Activated CD8-positive, alpha-beta T cell treated with anti-CD3 and anti-CD28 coated beads, Interleukin-2, amount 10 ng/mL, durations not matched to agents 7 days and 5 days (primary cell): Measurements from ENCODE around the gene KCNJ12. TPM values are rescaled to one million over a fixed set of nuclear protein-coding genes. Genes with fewer than 3 reads are reported as not detected.

ENCODE experiments used
- ATAC-seq: fragments of 150-1000 bp; cut with Tn5 transposase; one replicate; pipeline ENCODE4 v1.10.0; 2021; ENCODE audit warnings: moderate library complexity
- CTCF ChIA-PET: fragments of 350-600 bp; sonication (Branson Sonifier 250); formaldehyde crosslinking; loops from one replicate; lab custom pipeline; 2021; ENCODE audit warnings: antibody characterized with exemption; lab: Charles Lee
- POLR2A ChIA-PET: fragments of 350-600 bp; sonication (Branson Sonifier 250); formaldehyde crosslinking; loops from one replicate; lab custom pipeline; 2021; ENCODE audit warnings: antibody characterized with exemption; lab: Charles Lee
- DNase-seq: peaks from one replicate; pipeline ENCODE4 v3.0.0-alpha.2; 2020
- H3K27ac Mint-ChIP-seq: one replicate; pipeline ENCODE4 v1.8.0; 2021; ENCODE audit warnings: mild to moderate bottlenecking, mixed read lengths
- H3K27me3 Mint-ChIP-seq: one replicate; pipeline ENCODE4 v1.8.0; 2021; ENCODE audit warnings: low read depth, mixed read lengths
- H3K36me3 Mint-ChIP-seq: one replicate; pipeline ENCODE4 v1.8.0; 2021; ENCODE audit warnings: low read depth, mixed read lengths
- H3K4me1 Mint-ChIP-seq: one replicate; pipeline ENCODE4 v1.8.0; 2021; ENCODE audit warnings: low read depth, mixed read lengths
- H3K4me3 Mint-ChIP-seq: one replicate; pipeline ENCODE4 v1.8.0; 2021; ENCODE audit warnings: mild to moderate bottlenecking, mixed read lengths
- H3K9me3 Mint-ChIP-seq: one replicate; pipeline ENCODE4 v1.8.0; 2022; ENCODE audit warnings: mixed read lengths; ENCODE audit not compliant: insufficient read depth
- total RNA-seq, 2 experiments: library from RNA; stranded (reverse); gene quantifications; one replicate each; pipeline ENCODE4 v1.2.3, GENCODE V29; 2021

Gene KCNJ12
- total RNA-seq, 2 experiments from 2014 or later = not detected

GRCh38 chr17:21352221-21352980 lies 23.8 kb upstream of the KCNJ12 start:
- Mint-ChIP-seq H3K27ac (no peak overlapping the region), H3K9me3 (no peaks in the 10 kb centered on the region), H3K4me3 (no peak overlapping the region), H3K36me3 (no peaks in the 10 kb centered on the region), H3K27me3 (no peaks in the 10 kb centered on the region), H3K4me1 (peaks cover 3% of the 10 kb centered on the region)
- ChIA-PET CTCF (no interaction called here), POLR2A (no interaction called here)
- DNase-seq = no peak
- ATAC-seq = no peak

GRCh38 chr17:21352981-21353265 lies 23.2 kb upstream of the KCNJ12 start:
- DNase-seq (no peak), ATAC-seq (no peak)
- Mint-ChIP-seq H3K36me3 (no peaks in the 10 kb centered on the region), H3K4me1 (peaks cover 3% of the 10 kb centered on the region), H3K27ac (no peak overlapping the region), H3K9me3 (no peaks in the 10 kb centered on the region), H3K4me3 (no peak overlapping the region), H3K27me3 (no peaks in the 10 kb centered on the region)
- POLR2A ChIA-PET = no interaction called here
- CTCF ChIA-PET = no interaction called here

GRCh38 chr17:21353326-21354010 lies 22.7 kb upstream of the KCNJ12 start:
- no peaks in the 10 kb centered on the region for H3K27me3 Mint-ChIP-seq
- H3K9me3 Mint-ChIP-seq = no peaks in the 10 kb centered on the region
- POLR2A ChIA-PET = no interaction called here
- ATAC-seq (no peak), DNase-seq (no peak)
- H3K4me1 Mint-ChIP-seq = no peaks in the 10 kb centered on the region
- H3K4me3 Mint-ChIP-seq = no peak overlapping the region
- no peak overlapping the region for H3K27ac Mint-ChIP-seq
- no peaks in the 10 kb centered on the region for H3K36me3 Mint-ChIP-seq
- CTCF ChIA-PET = no interaction called here

GRCh38 chr17:21354796-21355385 lies 21.3 kb upstream of the KCNJ12 start:
- ATAC-seq (no peak), DNase-seq (no peak)
- ChIA-PET POLR2A (no interaction called here), CTCF (no interaction called here)
- no peaks in the 10 kb centered on the region for H3K27me3 Mint-ChIP-seq
- H3K27ac Mint-ChIP-seq = no peak overlapping the region
- H3K9me3 Mint-ChIP-seq = no peaks in the 10 kb centered on the region
- no peak overlapping the region for H3K4me3 Mint-ChIP-seq
- H3K4me1 Mint-ChIP-seq = no peaks in the 10 kb centered on the region
- no peaks in the 10 kb centered on the region for H3K36me3 Mint-ChIP-seq

GRCh38 chr17:21355586-21355985 lies 20.6 kb upstream of the KCNJ12 start:
- ATAC-seq = no peak
- POLR2A ChIA-PET = no interaction called here
- no peaks in the 10 kb centered on the region for H3K27me3 Mint-ChIP-seq
- no peaks in the 10 kb centered on the region for H3K9me3 Mint-ChIP-seq
- H3K36me3 Mint-ChIP-seq = no peaks in the 10 kb centered on the region
- H3K27ac Mint-ChIP-seq = no peak overlapping the region
- CTCF ChIA-PET = no interaction called here
- no peak for DNase-seq
- H3K4me3 Mint-ChIP-seq = no peak overlapping the region
- no peaks in the 10 kb centered on the region for H3K4me1 Mint-ChIP-seq

- H3K27ac Mint-ChIP-seq = no peak overlapping the region
- H3K4me1 Mint-ChIP-seq = no peaks in the 10 kb centered on the region
- no peaks in the 10 kb centered on the region for H3K27me3 Mint-ChIP-seq
- no peaks in the 10 kb centered on the region for H3K36me3 Mint-ChIP-seq
- no peak overlapping the region for H3K4me3 Mint-ChIP-seq
- CTCF ChIA-PET = no interaction called here
- POLR2A ChIA-PET = no interaction called here
- ATAC-seq (no peak), DNase-seq (no peak)
- H3K9me3 Mint-ChIP-seq = no peaks in the 10 kb centered on the region
These were observed 19.5 kb upstream of the KCNJ12 start for GRCh38 chr17:21356537-21357127.

- Mint-ChIP-seq H3K27ac (no peak overlapping the region), H3K4me3 (no peak overlapping the region), H3K27me3 (no peaks in the 10 kb centered on the region), H3K4me1 (no peaks in the 10 kb centered on the region), H3K9me3 (no peaks in the 10 kb centered on the region), H3K36me3 (no peaks in the 10 kb centered on the region)
- ChIA-PET POLR2A (no interaction called here), CTCF (no interaction called here)
- no peak for DNase-seq
- no peak for ATAC-seq
These were observed 18.9 kb upstream of the KCNJ12 start for GRCh38 chr17:21357281-21357680.

- ATAC-seq (no peak), DNase-seq (no peak)
- no peaks in the 10 kb centered on the region for H3K27me3 Mint-ChIP-seq
- H3K9me3 Mint-ChIP-seq = no peaks in the 10 kb centered on the region
- H3K4me1 Mint-ChIP-seq = no peaks in the 10 kb centered on the region
- CTCF ChIA-PET = no interaction called here
- H3K4me3 Mint-ChIP-seq = no peak overlapping the region
- no peak overlapping the region for H3K27ac Mint-ChIP-seq
- H3K36me3 Mint-ChIP-seq = no peaks in the 10 kb centered on the region
- POLR2A ChIA-PET = no interaction called here
These were observed 18.2 kb upstream of the KCNJ12 start for GRCh38 chr17:21357696-21358656.

- Mint-ChIP-seq H3K27ac (no peak overlapping the region), H3K27me3 (no peaks in the 10 kb centered on the region), H3K36me3 (no peaks in the 10 kb centered on the region), H3K4me3 (no peak overlapping the region), H3K4me1 (no peaks in the 10 kb centered on the region), H3K9me3 (no peaks in the 10 kb centered on the region)
- DNase-seq = no peak
- ChIA-PET POLR2A (no interaction called here), CTCF (no interaction called here)
- no peak for ATAC-seq
These were observed 17.3 kb upstream of the KCNJ12 start for GRCh38 chr17:21358682-21359482.

- H3K27ac Mint-ChIP-seq = no peak overlapping the region
- ATAC-seq (no peak), DNase-seq (no peak)
- H3K27me3 Mint-ChIP-seq = no peaks in the 10 kb centered on the region
- H3K4me1 Mint-ChIP-seq = no peaks in the 10 kb centered on the region
- no peak overlapping the region for H3K4me3 Mint-ChIP-seq
- H3K36me3 Mint-ChIP-seq = no peaks in the 10 kb centered on the region
- ChIA-PET POLR2A (no interaction called here), CTCF (no interaction called here)
- H3K9me3 Mint-ChIP-seq = no peaks in the 10 kb centered on the region
These were observed 16.7 kb upstream of the KCNJ12 start for GRCh38 chr17:21359483-21359840.

GRCh38 chr17:21360048-21360447 lies 16.1 kb upstream of the KCNJ12 start:
- DNase-seq (no peak), ATAC-seq (no peak)
- POLR2A ChIA-PET = no interaction called here
- CTCF ChIA-PET = no interaction called here
- H3K27ac Mint-ChIP-seq = no peak overlapping the region
- no peaks in the 10 kb centered on the region for H3K4me1 Mint-ChIP-seq
- H3K4me3 Mint-ChIP-seq = no peak overlapping the region
- no peaks in the 10 kb centered on the region for H3K27me3 Mint-ChIP-seq
- no peaks in the 10 kb centered on the region for H3K9me3 Mint-ChIP-seq
- no peaks in the 10 kb centered on the region for H3K36me3 Mint-ChIP-seq
